Stimulated activated CD4-positive, alpha-beta T cell treated with anti-CD3 and anti-CD28 coated beads, TNF-alpha, amount 100 ng/mL, for 4 hours (primary cell): ENCODE measurements around the gene ANKRD30A.
"Not testable (repeated sequence)": the region's sequence is repeated elsewhere in the genome, so short reads cannot be mapped to it uniquely, and the experiment has no call there.

Experiments used
- DNase-seq, 3 experiments: peaks; one replicate each; pipeline ENCODE4 v3.0.0-alpha.2; 2020; ENCODE audit warnings: low read depth in 3 of 3

Gene ANKRD30A, protein sequence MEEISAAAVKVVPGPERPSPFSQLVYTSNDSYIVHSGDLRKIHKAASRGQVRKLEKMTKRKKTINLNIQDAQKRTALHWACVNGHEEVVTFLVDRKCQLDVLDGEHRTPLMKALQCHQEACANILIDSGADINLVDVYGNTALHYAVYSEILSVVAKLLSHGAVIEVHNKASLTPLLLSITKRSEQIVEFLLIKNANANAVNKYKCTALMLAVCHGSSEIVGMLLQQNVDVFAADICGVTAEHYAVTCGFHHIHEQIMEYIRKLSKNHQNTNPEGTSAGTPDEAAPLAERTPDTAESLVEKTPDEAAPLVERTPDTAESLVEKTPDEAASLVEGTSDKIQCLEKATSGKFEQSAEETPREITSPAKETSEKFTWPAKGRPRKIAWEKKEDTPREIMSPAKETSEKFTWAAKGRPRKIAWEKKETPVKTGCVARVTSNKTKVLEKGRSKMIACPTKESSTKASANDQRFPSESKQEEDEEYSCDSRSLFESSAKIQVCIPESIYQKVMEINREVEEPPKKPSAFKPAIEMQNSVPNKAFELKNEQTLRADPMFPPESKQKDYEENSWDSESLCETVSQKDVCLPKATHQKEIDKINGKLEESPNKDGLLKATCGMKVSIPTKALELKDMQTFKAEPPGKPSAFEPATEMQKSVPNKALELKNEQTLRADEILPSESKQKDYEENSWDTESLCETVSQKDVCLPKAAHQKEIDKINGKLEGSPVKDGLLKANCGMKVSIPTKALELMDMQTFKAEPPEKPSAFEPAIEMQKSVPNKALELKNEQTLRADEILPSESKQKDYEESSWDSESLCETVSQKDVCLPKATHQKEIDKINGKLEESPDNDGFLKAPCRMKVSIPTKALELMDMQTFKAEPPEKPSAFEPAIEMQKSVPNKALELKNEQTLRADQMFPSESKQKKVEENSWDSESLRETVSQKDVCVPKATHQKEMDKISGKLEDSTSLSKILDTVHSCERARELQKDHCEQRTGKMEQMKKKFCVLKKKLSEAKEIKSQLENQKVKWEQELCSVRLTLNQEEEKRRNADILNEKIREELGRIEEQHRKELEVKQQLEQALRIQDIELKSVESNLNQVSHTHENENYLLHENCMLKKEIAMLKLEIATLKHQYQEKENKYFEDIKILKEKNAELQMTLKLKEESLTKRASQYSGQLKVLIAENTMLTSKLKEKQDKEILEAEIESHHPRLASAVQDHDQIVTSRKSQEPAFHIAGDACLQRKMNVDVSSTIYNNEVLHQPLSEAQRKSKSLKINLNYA (N-terminal part only)

DNA sequence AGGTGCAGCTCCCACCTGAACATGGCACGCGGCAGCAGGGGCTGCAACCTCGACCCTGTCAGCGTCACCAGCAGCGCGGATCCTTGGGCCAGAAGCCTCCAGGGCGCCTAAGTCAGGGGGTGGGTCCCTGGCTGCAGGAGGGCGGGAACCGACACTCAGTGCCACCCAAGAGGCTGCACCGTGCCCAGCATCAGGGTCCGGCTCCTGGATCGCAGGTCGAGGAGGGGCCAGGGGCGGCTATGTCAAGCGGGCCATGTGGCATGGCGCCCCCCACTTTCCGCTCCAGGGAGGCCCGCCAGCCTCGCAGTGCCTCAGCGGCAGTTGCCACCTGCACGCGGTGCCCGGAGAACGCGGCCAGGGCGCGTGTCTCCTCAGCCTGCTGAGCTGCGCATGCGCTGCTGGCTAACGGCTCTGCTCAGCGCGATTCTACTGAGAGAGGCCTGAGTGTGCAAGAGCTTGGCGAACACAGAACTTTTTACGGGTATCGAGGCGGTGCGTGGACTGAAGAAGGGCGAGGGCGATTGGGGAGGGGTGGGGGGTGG lies at the start of gene ANKRD30A:
Gene ANKRD30A, plus strand, starts transcription at position 408 of the 542 bp plus-strand sequence. CDS start 190 bp downstream, outside the sequence.
- DNase-seq = no peak

DNA sequence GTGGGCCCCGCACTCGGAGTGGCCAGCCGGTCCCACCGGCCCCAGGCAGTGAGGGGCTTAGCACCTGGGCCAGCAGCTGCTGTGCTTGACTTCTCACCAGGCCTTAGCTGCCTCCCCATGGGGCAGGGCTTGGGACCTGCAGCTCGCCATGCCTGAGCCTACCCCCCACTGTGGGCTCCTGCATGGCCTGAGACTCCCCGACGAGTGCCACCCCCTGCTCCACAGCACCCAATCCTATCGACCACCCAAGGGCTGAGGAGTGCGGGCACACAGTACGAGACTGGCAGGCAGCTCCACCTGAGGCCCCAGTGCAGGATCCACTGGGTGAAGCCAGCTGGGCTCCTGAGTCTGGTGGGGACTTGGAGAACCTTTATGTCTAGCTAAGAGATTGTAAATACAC lies 49.3 kb upstream of the ANKRD30A start:
- not testable (repeated sequence) for DNase-seq

DNA sequence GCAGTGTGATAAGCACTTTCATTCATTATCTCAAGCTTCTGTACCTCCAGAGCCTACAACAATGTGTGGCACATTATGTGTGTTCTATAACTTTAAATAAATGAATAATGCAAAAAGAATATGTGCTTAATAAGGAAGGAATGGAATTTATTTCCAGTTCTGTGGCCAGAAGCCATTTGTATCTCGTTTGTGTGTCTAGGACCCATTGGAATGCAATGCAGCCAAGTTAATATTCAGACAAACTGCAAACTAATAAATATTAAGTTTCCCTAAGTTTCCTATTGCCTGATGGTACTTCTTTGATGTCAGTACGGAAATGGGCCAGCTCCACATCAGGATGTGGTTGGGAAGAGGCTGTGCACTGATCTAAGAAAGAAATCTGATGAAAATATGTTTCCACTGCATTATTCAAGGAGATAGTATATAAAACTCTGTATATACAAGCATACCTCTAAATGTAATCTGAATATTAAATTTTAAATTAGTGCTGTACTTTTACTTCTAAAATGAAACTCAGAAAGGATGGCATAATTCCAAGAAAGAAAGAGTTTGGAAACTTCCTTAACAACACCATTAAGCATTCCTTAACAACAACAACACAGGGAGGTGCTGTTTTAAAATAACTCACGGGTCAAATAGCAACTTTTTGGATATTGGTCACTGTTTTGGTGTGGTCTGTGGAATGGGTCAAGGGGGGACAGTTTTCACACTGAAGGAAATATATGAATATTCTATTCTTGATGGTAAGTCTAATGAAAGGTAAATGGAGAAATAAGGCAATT lies 29.4 kb upstream of the ANKRD30A start:
- DNase-seq = no peak

DNA sequence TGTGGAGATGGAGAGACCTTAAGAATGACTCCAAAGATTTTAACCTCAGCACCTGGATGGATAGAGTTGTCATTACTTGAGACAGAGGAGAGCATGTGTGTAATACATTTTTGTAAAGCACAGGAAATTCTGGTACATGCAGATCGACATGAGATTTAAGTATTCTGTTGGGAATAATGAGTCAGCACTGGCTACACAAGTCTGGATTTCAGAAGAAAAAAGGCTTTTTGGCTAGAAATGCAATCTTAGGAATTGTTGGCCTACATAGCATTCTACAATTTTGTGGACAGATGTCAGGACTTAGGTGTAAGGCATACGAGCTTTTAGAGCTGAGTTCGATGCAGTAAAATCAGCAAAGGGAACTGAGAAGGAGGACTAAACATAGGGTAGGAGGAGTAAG lies 24.1 kb upstream of the ANKRD30A start:
- no peak for DNase-seq

DNA sequence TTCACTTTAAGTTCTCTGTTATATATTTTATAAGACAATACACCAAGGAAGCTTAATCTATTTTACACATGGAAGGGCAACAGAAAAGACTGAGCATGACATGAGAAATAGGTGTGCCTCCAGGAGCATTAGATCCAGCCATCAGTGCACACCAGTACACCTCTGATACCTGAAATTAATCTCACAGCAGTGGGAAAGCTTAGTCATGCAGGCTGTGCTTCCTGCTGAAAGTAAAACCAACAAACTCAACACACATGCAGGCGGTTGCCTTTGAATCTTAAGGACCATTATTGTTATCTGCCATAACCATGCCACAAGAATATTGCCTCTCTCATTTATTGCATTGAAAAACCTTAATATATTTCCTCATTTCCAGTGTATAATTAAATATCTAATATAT lies 16.4 kb upstream of the ANKRD30A start:
- DNase-seq = no peak

DNA sequence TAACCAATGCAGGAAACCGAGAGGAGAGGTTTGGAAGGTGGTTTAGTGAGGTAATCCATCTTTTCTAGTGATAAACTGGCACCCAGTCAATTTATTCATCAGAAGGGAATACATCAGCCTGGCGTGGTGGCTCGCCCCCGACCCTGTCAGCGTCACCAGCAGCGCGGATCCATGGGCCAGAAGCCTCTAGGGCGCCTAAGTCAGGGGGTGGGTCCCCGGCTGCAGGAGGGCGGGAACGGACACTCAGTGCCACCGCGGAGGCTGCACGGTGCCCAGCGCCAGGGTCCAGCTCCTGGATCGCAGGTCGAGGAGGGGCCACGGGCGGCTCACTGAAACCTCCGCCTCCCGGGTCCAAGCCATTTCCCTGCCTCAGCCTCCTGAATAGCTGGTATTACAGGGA lies 866 bp upstream of the ANKRD30A start:
- DNase-seq = no peak

DNA sequence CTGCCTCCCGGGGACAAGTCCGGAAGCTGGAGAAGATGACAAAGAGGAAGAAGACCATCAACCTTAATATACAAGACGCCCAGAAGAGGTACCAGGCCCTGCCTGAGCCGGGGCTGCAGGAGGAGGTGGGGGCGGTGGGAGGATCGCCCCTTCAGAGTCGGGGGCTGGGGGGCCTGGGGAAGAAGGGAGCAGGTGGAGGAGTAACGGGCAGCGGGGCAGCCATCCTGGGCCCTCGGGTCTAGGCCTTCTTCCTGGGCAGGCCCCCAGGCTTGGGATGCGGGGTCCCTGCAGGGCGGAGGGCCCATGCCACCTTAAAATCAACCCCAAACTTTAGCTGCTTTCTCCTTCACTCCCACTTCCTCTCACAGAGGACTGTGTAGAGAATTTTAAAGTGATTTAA lies 523 bp downstream of the ANKRD30A start:
- DNase-seq = no peak

DNA sequence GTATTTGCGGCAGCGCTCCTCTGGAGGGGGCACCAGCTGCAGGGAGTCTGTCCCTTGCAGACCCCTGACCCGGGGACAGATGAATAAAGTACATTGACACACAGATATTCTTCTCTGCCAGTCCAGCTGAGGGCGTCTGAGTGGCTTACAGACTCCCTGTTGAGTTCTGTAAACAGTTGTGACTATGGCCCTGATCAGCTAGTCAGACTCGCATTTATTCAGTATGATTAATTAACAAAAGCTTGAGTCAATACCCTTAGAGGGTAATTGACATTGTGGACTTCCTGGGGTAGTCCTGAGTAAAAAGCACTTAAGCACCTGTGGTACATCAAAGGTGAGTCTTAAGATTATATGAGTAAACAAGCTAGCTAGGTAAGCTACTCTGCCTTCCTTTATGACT lies 21.0 kb downstream of the ANKRD30A start:
- no peak for DNase-seq

DNA sequence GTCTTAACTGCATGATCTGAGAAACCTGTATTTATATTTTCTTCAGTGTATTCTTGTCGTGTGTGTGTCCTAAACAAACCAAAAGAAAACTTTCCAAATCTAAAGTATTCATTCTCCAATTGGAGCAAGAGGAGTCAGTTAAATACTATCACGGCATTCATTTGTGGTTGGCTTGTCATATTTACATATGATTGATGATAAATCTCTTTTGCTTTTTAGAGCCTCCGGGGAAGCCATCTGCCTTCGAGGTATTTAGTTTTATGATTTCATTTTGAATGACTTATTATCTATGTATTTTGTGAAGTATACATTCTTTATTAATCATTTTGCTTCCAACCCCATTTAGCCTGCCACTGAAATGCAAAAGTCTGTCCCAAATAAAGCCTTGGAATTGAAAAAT lies 37.0 kb downstream of the ANKRD30A start:
- DNase-seq = not testable (repeated sequence)

DNA sequence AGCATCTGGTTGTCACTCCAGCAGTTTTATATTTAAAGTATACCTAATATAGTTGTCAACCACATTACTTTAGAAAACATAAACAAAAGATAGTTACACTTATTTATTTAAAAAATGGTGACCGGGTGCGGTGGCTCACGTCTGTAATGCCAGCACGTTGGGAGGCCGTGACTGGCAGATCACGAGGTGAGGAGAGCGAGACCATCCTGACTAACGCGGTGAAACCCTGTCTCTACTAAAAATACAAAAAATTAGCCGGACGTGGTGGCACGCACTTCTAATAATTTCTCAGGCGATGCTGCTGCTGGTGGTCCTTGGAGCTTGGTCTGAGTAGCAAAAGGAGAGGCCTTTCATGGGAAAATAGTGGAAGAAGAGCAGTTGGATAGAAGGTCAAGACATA lies 46.5 kb downstream of the ANKRD30A start:
- DNase-seq = not testable (repeated sequence)

DNA sequence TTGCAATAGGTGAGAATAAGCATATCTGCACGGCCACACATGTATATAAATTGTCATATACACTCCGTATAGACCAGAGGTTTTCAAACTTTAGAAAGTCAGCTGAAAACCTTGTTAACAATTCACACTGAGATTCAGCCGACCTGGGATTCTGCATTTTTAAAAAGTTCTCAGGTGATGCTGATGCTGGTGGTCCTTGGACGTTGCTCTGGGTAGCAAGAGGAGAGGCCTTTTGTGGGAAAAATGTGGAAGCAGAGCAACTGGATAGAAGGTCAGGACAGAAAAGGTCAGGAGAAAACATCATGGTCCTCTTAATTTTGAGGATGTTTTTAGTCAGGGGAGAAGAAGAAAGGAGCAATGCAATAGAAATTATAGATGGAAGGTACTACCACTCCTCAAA lies 52.9 kb downstream of the ANKRD30A start:
- not testable (repeated sequence) for DNase-seq

DNA sequence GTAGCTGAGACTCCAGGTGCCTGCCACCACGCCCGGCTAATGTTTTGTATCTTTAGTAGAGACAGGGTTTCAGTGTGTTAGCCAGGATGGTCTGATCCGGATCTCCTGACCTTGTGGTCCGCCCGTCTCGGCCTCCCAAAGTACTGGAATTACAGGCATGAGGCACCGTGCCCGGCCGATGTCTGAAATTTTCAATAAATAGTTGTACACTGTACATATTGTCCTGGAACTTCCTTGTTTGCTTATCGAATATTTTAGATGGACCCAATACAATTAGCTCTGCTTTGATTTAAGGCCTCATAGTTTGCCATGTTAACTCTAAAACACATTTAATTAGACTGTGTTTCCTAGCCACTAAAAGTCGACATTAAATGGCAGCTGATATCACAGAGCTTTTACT lies 57.3 kb downstream of the ANKRD30A start:
- DNase-seq = not testable (repeated sequence)

DNA sequence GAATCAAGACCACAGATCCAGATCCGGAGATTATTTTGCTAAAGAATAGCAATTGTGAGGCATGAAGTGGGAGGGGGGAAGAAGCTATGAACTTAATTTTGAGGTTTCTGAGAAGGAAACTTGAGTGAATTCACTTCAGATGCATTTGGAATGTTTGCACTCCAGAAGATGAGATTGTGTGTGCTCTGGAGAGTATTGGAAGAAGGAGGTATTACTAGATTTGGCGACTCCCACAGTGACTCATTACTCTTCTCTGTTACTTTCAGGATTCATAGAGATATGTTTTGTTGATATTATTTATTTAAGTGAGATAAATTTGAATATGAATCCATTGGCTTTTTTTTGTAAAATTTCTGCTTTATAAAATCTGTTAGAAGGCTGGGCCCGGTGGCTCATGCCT lies 80.7 kb downstream of the ANKRD30A start:
- no peak for DNase-seq

DNA sequence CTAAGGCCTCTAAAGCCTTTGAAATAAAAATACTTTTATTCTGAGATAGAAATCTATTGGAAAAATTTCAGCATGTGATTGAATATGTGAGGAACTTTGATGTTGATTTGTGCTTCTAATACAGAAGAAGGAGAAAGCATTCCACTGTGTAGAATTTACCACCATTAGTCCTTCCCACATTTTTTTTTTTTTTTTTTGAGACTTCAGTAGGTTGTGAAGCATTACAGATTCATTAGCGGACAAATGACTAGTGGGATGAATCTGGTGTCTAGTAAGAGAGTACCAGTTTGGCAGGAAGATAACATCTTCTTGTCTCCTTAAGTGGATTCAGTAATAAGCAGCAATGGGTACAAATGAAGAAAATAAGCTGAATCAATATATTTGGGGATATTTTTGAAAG lies 95.5 kb downstream of the ANKRD30A start:
- DNase-seq = no peak

DNA sequence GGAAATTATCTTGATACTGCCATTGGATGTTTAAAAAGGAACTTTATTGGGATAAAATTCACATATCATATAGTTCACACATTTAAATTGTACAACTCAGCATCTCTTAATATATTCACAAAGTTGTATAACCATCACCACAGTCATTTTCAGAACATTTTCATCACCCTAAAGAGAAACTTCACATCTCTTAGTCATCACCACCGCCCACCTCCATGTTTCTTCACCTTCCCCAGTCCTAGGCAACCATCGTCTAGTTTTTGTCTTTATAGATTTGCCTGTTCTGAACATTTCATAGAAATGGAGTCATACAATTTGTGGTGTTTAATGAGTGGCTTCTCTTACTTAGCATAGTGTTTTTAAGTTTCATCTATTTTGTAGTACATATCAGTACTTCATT lies 96.6 kb downstream of the ANKRD30A start:
- no peak for DNase-seq

DNA sequence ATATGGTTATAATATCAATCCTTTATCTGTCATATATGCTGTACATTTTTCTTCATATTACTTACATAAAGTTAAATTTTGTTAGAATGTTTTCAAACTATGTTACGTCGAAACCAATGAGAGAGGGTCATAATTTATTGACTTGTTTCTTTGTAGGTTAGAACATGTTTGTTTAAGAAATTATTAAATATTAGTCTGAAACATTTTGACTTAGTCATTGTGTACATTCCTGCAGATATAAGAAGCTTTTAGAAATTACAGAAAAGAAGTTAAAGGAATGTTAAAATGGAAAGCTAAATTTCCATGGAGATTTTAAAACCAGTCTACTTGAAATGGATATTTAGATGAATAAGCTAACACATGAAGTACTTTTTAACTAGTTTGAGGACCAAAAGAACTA lies 99.8 kb downstream of the ANKRD30A start:
- DNase-seq = no peak

DNA sequence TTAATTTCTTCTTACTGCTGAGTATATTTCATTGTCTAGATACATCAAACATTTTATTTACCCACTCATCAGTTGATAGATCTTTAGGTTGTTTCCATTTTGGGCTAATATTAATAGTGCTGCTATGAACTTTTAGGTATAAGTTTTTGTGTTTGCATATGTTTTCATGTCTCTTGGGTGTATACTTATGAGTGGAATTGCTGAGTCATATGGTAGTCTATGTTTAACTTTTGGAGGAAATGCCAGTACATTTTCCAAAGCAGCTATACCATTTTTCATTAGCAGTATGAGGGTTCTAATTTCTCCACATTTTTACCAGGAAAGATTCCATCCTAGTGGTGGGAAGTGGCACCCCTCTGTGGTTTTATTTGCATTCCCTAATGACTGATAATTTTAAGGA lies 101.1 kb downstream of the ANKRD30A start:
- DNase-seq = no peak

DNA sequence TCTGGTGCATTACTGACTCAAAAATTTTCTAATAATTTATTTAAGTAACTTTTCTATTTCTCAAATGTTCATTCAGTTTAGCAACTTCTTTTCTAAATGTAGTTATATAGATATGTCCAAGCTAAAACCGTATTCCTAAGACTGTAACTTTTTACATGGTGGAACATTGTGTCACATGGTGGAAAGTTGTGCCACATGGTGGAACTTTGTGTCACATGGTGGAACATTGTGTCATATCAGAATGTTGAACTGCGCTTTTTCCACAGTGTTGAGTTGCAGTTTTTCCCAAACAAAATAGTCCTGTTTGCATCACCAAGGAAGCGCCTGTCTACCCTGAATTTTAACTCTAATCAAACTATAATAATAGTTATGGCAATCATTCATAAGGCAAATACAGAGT lies 109.3 kb downstream of the ANKRD30A start:
- DNase-seq = no peak

DNA sequence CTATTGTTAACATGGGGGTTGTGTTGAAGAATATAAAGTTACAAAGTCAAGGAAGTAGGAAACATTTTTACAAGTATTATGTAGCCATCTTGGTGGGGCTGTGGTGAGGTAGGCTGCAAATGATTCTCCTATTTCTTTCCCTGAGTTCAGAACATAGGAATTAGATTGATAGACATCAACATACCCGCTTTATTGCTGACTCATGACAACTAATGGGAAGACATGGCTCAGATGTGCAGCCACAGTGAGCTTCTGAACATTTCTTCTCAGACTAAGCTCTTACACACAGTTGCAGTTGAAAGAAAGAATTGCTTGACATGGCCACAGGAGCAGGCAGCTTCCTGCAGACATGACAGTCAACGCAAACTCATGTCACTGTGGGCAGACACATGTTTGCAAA lies 110.7 kb downstream of the ANKRD30A start:
- no peak for DNase-seq

DNA sequence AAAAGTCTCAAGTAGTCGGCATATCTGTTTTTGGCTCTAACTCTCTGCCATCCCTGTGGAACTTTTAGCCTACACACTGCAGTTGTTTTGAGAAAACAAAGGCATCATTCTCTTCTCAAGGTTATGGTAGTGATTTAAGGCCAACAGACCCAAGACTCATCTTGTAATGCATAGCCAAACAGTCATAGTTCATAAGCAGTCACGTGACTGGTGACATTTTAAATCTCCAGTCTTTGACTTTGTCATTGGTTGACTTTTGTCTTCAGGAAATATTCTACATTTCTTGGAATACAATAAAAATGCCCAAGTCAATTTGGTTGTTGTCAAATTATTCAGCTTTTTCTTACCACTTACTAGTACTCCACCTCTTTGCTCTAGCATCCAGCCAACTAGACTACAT lies 114.8 kb downstream of the ANKRD30A start:
- DNase-seq = no peak

DNA sequence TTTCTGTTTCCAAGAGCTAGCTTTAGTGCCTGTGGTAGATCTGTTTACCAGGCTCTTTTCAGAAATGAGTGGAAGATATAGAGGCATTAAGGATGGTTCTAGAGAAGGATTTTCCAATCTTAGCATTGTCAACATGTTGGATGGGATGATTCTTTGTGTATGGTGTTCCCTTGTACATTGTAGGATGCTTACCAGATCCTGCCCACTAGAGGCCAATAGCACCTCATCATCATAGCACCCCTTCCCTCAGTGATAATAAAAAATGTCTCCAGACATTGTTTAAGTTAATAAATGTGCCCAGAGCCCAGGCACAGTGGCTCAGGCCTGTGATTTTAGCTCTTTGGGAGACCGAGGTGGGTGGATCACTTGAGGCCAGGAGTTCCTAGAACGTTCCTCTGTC lies 121.2 kb downstream of the ANKRD30A start:
- DNase-seq = no peak
